SK-N-SH (cell line): Measurements from ENCODE around the gene ILDR1.

ENCODE experiments used
- CTCF ChIP-seq: fragments of 200-600 bp; sonication (generic); IDR thresholded peaks from 2 replicates; pipeline ENCODE4 v1.6.1; 2017; ENCODE audit warnings: antibody characterized with exemption, mild to moderate bottlenecking, moderate library complexity
- EP300 ChIP-seq, 2 experiments: IDR thresholded peaks; 2 replicates each; pipeline versions ENCODE4 v1.4.0 to v1.6.1; 2012; ENCODE audit warnings: borderline replicate concordance in 1 of 2, low read depth in 1 of 2, low read length in 1 of 2
- GABPA ChIP-seq: IDR thresholded peaks from 2 replicates; pipeline ENCODE4 v1.4.0; 2012; ENCODE audit warnings: low read depth, mild to moderate bottlenecking
- GATA2 ChIP-seq: sonication (generic); formaldehyde crosslinking; IDR thresholded peaks from 2 replicates; pipeline ENCODE4 v1.5.0; 2020; ENCODE audit warnings: mild to moderate bottlenecking, missing genetic modification reagents
- JUND ChIP-seq: IDR thresholded peaks from 2 replicates; pipeline ENCODE4 v1.4.0; 2012
- MEF2A ChIP-seq: IDR thresholded peaks from 2 replicates; pipeline ENCODE4 v1.4.0; 2012; ENCODE audit warnings: low read depth, borderline replicate concordance
- POLR2AphosphoS5 ChIP-seq: IDR thresholded peaks from 2 replicates; pipeline ENCODE4 v1.6.1; 2012; ENCODE audit warnings: low read depth, low read length
- RAD21 ChIP-seq: IDR thresholded peaks from 2 replicates; pipeline ENCODE4 v1.6.1; 2012; ENCODE audit warnings: mild to moderate bottlenecking, low read length
- RCOR1 ChIP-seq: fragments of 150-350 bp; IDR thresholded peaks from 2 replicates; pipeline ENCODE4 v1.6.1; 2017; ENCODE audit warnings: antibody characterized with exemption, low read length
- RXRA ChIP-seq: IDR thresholded peaks from 2 replicates; pipeline ENCODE4 v1.4.0; 2012; ENCODE audit warnings: low read depth, mild to moderate bottlenecking, borderline replicate concordance
- TAF1 ChIP-seq: IDR thresholded peaks from 2 replicates; pipeline ENCODE4 v1.6.1; 2012; ENCODE audit warnings: low read depth, mild to moderate bottlenecking, low read length, moderate library complexity, borderline replicate concordance
- YY1 ChIP-seq: IDR thresholded peaks from 2 replicates; pipeline ENCODE4 v1.4.0; 2012; ENCODE audit warnings: low read depth, mild to moderate bottlenecking

- TF ChIP-seq CTCF (no peak), YY1 (no peak), POLR2AphosphoS5 (no peak), EP300 (IDR thresholded peaks at IDR 0.05; ENCODE audit: borderline replicate concordance in 1 of 2, low read depth in 1 of 2, low read length in 1 of 2) (no peak), TAF1 (no peak), MEF2A (no peak), RXRA (no peak), GABPA (no peak), RCOR1 (no peak), RAD21 (no peak), JUND (no peak), GATA2 (no peak)
These were observed 17.0 kb downstream of the ILDR1 start for GRCh38 chr3:122004991-122005565.
